MCF 10A (cell line): ENCODE measurements around the gene ZBTB46. TPM values are rescaled to one million over a fixed set of nuclear protein-coding genes. Genes with fewer than 3 reads are reported as not detected.

Experiments
- BruUV-seq: library from RNA; stranded (reverse); fragments of 400-500 nt; replicated peaks from 2 replicates; lab custom pipeline; 2021; lab: Mats Ljungman, UMichigan
- CTCF ChIA-PET: fragments of 300-600 bp; sonication (Branson Sonifier 250); formaldehyde crosslinking; extraction: SDS; loops from one replicate; lab custom pipeline; 2021; ENCODE audit warnings: antibody characterized with exemption, inconsistent platforms; lab: Yijun Ruan, JAX
- POLR2A ChIA-PET: fragments of 300-600, 350-650 bp; sonication (Branson Sonifier 250); formaldehyde crosslinking; extraction: SDS; loops from one replicate; lab custom pipeline; 2020; ENCODE audit warnings: antibody characterized with exemption, inconsistent platforms; lab: Yijun Ruan, JAX
- DNase-seq: peaks from one replicate; pipeline ENCODE4 v3.0.0-alpha.2; 2018; ENCODE audit not compliant: unreplicated experiment
- H3K27ac Mint-ChIP-seq: one replicate; pipeline ENCODE4 v1.8.0; 2022; ENCODE audit warnings: mild to moderate bottlenecking, low read depth, mixed read lengths; ENCODE audit not compliant: unreplicated experiment
- H3K27me3 Mint-ChIP-seq: one replicate; pipeline ENCODE4 v1.8.0; 2022; ENCODE audit warnings: mixed read lengths; ENCODE audit not compliant: insufficient read depth, unreplicated experiment
- H3K36me3 Mint-ChIP-seq: one replicate; pipeline ENCODE4 v1.8.0; 2022; ENCODE audit warnings: mild to moderate bottlenecking, moderate library complexity, mixed read lengths; ENCODE audit not compliant: insufficient read depth, unreplicated experiment
- H3K4me1 Mint-ChIP-seq: one replicate; pipeline ENCODE4 v1.8.0; 2022; ENCODE audit warnings: mixed read lengths; ENCODE audit not compliant: insufficient read depth, unreplicated experiment
- H3K4me3 Mint-ChIP-seq: one replicate; pipeline ENCODE4 v1.8.0; 2022; ENCODE audit warnings: mild to moderate bottlenecking, moderate library complexity, mixed read lengths; ENCODE audit not compliant: unreplicated experiment
- H3K9me3 Mint-ChIP-seq: one replicate; pipeline ENCODE4 v1.8.0; 2022; ENCODE audit warnings: mixed read lengths; ENCODE audit not compliant: unreplicated experiment
- intact Hi-C: fragments of 100-400 bp; cut with micrococcal nuclease; formaldehyde crosslinking; loops from 2 replicates; pipeline ENCODE4 v1.14.1; 2022
- total RNA-seq: library from RNA; stranded (reverse); gene quantifications from 2 replicates; pipeline ENCODE4 v1.2.3, GENCODE V29; 2022
- TF ChIP-seq, protein P1 (sequence below): fragments of 200-600 bp; IDR thresholded peaks from one replicate; pipeline ENCODE4 v1.8.0; 2022; ENCODE audit warnings: antibody characterized with exemption, mild to moderate bottlenecking; ENCODE audit not compliant: unreplicated experiment

ZBTB46 gene
- total RNA-seq, 1 experiment from 2014 or later, result 0.63 TPM

DNA sequence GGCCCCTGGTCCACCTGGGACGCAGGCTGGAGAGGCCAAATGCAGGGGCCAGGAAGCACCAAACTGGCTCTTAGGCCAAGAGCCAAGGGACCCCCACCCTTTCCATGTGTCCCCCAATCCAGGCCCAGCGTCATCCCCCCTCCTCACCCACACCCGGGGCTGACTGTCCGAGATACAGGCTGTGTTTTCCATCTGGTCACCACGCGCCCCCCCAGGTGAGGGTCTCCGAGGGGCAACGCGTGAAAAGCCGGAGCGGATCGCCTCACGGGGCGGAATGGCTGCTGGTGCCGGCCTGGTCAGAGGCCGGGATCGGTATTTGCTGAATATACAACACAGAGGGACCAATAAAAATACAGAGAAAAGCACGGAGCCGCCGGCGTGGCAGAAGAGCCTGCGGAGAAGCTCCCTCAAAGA is 25.0 kb upstream of the ZBTB46 start:
- CTCF ChIA-PET, result no interaction called here
- no peak overlapping the region for H3K27ac Mint-ChIP-seq
- peaks cover 5% of the 10 kb centered on the region for H3K27me3 Mint-ChIP-seq
- POLR2A ChIA-PET, result interaction anchor here (4.0 kb wide), 1 partner anchor 9 kb away, joined by 22 read pairs; the partner anchor contains the start of gene TPD52L2
- peaks cover 18% of the 10 kb centered on the region for H3K36me3 Mint-ChIP-seq
- no TSS peak for BruUV-seq
- no peak for DNase-seq
- intact Hi-C loops, result no loop called here
- H3K4me3 Mint-ChIP-seq, result no peak overlapping the region
- H3K4me1 Mint-ChIP-seq, result no peaks in the 10 kb centered on the region
- no peaks in the 10 kb centered on the region for H3K9me3 Mint-ChIP-seq
- TF ChIP-seq, protein P1, sequence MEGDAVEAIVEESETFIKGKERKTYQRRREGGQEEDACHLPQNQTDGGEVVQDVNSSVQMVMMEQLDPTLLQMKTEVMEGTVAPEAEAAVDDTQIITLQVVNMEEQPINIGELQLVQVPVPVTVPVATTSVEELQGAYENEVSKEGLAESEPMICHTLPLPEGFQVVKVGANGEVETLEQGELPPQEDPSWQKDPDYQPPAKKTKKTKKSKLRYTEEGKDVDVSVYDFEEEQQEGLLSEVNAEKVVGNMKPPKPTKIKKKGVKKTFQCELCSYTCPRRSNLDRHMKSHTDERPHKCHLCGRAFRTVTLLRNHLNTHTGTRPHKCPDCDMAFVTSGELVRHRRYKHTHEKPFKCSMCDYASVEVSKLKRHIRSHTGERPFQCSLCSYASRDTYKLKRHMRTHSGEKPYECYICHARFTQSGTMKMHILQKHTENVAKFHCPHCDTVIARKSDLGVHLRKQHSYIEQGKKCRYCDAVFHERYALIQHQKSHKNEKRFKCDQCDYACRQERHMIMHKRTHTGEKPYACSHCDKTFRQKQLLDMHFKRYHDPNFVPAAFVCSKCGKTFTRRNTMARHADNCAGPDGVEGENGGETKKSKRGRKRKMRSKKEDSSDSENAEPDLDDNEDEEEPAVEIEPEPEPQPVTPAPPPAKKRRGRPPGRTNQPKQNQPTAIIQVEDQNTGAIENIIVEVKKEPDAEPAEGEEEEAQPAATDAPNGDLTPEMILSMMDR, result no peak

DNA sequence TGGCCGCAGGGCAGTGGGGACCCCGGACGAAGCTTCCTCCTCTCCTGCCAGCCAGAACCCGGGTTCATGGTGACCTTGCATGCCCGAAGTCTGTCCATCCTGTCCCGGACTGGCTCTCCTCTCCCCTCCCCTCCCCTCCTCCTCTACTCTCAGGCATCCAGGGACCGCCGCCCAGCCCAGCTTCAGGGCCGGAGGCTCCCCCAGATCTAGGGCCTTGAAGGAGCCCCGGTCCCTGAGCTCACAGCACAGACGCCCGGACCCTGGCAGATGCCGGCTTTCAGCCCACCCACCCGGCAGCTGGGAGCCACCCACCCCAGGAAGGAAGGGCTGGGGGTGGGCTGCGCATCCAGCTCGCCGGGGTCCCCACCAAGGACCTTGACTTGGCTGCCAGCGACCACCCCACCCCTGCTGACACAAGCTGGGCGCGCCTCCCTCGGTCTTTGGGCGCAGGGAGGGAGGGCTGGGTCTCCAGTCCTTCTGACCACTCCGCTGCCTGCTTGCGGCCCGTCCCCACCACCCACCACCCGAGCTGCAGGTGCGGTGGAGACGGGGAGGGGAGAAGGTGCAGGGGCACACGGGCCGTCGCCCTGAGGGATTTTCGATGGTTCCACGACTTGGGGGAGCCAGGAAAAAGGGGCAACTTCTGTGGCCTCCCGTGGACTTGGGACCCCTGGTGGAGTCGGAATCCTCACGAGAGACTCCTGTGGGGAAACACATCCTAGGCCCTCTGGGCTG is 24.5 kb upstream of the ZBTB46 start:
- CTCF ChIA-PET, result interaction anchor here (0.7 to 0.9 kb wide), 2 partner anchors 9 to 69 kb away, joined by 3 read pairs; no protein-coding TSS in a partner anchor
- POLR2A ChIA-PET, result interaction anchor here (4.0 kb wide), 1 partner anchor 9 kb away, joined by 22 read pairs; the partner anchor contains the start of gene TPD52L2

DNA sequence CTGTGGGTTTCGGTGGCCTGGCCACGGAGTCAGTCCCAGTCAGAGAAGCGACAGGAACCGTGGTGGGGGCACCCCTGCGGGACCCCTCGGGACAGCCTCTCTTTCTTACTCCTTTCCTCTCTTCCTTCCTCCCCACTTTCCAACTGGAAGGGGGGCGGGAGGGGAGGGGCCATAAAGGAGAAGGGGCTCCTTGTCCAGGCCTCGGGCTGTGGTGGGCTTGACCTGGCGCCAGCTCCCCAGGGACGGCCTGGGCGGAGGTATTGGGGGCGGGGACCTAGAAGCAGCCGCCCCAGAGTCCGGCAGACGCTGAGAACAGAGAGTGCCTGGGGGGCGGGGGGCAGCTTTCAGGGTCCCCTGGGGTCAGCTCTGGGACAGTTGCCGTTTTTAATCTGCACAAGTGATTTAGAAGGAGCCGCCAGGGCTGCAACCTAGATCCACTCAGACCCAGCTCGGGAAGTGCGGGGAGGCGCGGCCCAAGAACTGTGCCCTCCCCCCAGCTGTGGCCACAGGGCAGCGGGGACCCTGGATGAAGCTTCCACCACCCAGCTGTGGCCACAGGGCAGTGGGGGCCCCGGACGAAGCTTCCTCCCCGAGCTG is 23.8 kb upstream of the ZBTB46 start:
- Mint-ChIP-seq H3K4me1 (no peaks in the 10 kb centered on the region), H3K36me3 (peaks cover 13% of the 10 kb centered on the region), H3K27ac (no peak overlapping the region), H3K9me3 (no peaks in the 10 kb centered on the region), H3K4me3 (no peak overlapping the region), H3K27me3 (peaks cover 13% of the 10 kb centered on the region)
- ChIA-PET CTCF (interaction anchor here (0.6 to 0.9 kb wide), 3 partner anchors 10 to 158 kb away, joined by 3 to 4 read pairs (median 3); no protein-coding TSS in a partner anchor), POLR2A (interaction anchor here (4.0 kb wide), 1 partner anchor 10 kb away, joined by 22 read pairs; the partner anchor contains the start of gene TPD52L2)
- TF ChIP-seq, protein P1, result no peak
- no peak for DNase-seq
- BruUV-seq, result no TSS peak
- intact Hi-C loops, result no loop called here

More for the DNA sequence above, 24.5 kb upstream of the ZBTB46 start:
- Mint-ChIP-seq H3K36me3 (peaks cover 13% of the 10 kb centered on the region), H3K4me1 (no peaks in the 10 kb centered on the region), H3K4me3 (no peak overlapping the region), H3K27ac (no peak overlapping the region), H3K27me3 (peaks cover 11% of the 10 kb centered on the region), H3K9me3 (no peaks in the 10 kb centered on the region)
- DNase-seq, result no peak
- intact Hi-C loops, result no loop called here
- TF ChIP-seq, protein P1, result no peak
- no TSS peak for BruUV-seq
